GM18508 (cell line): ENCODE data around the gene SYNJ2.

ENCODE experiments used
- ATAC-seq: cut with Tn5 transposase; IDR thresholded peaks from one replicate; pipeline ENCODE4 v1.9.1; 2021; ENCODE audit warnings: moderate number of reproducible peaks; ENCODE audit not compliant: insufficient read depth, unreplicated experiment

SYNJ2 gene

DNA sequence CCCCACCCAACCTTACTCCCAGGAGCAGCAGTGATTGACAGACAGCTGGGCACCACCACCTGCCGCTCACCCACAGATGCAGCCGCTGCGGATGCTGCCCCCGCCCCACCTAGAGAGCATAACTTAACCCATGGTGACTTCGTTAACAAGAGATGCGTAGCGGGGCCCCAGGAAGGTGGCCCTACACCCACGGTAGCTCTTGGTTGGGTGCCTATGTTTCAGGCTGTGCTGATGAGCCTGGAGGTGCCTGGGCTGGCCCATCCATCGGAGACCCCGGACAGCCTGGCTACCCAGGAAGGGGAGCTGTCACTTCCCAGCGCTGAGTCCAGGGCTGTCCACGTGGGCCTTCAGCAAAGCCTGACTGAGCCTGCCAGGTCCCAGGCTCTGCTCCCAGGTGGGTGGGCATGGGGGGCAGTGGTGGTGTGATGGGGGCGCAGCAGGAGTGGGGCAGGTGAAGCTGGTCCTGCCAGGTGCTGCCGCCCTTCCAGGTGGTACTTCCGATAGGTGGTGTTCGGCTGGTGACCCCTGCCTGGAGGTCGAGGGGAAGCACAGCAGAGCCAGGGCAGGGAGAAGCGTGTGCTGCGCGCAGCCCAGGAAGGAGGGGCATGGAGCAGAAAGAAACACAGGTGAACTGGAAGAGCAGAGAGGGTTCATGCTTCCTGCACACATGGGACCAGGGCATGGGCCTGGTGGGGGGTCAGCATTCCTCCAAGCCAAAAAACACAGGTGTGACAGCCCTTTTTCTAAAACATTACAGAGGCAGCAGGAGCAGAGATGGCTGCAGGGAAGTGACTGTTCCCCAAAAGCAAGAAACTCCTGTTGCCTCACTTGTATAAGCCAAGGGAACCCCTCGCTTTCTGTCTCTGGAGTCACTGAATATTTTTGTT lies 56.9 kb downstream of the SYNJ2 start:
- ATAC-seq, result no peak

DNA sequence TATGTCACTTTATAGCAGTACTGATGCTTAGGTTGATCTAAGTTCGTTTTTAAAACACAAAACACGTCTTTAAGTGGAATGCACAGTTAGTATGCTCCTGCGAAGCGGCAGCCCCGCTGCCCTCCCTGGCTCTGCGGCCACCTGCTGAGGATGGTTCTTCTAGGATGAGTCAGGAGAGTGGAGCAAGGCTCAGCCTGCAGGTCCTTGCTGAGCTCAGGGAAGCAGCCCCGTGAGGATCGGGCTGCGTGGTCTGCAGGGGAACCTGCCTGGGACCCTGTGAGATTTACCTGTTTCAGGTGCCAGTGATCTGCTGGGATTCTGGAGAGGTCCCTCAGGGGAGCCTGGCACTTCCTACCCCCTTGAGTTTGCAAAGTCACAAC lies 57.5 kb downstream of the SYNJ2 start:
- ATAC-seq, result no peak

DNA sequence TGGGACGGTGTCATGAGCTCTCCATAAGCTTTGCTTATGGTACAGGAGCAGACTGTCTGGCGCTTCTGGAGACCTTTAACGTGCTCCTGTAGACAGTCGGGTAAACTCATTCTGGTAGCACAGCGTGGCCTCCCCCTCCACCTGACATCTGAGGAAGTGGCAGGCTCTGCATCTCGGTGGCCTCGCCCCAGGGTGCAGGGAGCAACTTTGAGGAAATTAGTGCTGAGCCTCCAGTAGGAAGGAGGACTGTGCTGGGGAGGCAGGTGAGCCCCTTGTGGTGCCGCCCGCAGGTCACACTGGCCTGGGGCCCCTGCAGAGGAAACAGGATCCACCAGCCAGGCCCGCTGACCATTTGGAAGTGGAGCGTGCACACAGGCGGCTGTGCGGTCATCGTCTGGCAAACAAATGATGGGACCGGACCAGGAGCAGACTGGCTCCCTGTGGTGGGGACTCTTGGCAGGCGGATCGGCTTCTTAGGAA lies 57.9 kb downstream of the SYNJ2 start:
- ATAC-seq, result no peak

DNA sequence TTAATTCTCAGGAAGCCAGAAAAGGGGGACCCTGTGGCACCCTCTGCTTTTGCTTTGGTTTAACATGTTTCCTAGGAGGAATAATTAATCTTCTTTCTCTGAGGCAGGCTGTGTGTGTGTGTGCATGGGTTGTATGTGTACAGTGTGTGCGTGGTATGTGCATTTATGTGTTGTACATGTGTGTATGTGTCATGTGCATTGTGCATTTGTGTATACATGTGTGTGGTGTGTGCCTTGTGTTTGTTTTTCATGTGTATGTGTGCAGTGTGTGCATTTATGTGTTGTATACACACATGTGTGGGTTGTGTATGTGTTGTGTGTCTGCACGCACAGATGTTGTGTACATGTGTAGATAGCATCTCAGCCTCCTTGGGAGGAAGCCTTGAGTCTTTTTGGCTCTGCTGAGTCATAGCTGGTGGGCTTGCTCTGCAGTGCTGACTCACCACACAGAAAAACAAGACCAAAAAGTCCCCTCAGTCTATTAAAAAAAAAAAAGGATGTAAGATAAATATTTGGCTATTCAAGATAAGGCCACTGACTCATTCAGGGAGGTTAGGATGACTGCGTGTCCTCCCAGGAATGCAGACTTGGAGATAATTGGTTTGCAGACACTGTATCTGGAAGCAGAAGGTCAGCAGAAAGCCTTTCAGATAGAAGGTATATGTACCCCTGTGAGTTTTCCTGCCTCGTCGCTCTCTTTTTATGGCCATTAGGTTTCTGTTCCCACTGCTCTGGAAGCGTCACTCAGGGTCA lies 58.6 kb downstream of the SYNJ2 start:
- no peak for ATAC-seq

DNA sequence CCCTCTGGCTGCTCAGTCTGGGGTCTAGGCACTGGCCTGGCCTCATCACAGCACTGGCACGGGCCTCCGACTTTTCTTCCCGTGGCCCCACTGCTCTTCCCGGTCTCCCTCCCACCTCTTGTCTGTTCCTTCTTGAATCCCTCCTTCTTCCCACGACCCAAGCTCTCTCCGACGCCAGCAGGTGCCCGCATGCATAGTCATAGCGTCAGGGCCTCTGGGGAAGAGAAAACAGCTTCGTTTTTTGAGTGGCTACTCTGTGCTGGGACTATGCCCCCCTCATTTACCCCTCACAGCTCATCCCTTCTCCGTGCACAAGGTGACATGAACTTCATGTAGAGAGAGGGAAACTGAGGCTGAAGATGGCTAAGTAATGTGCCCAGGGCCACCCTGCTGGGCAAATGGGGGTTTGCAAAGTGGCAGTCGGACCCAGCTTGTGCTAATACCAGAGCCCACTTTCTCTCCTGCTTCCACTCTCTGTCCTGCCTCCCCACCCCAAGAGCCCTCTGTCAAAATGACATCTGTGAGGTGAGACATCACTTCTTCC lies 59.2 kb downstream of the SYNJ2 start:
- ATAC-seq, result no peak

DNA sequence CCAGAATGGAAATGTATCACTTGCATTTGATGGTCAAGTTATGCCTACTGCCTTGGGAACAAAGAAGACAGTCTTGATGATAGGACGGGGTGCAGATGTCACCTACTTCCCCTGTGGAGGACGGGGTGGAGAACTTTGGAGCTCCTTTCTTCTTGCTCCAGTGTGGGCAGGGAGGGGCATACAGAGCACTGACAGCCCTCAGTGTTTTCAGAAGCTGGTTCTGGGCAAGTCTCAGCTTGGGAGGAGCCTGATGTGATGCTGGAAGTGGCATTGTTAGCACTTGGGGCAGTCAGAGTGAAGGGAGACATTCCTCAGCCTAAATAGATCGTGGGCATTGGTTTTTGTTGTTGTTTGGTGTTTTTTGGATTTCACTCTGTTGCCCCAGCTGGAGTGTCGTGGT lies 59.7 kb downstream of the SYNJ2 start:
- ATAC-seq, result no peak

DNA sequence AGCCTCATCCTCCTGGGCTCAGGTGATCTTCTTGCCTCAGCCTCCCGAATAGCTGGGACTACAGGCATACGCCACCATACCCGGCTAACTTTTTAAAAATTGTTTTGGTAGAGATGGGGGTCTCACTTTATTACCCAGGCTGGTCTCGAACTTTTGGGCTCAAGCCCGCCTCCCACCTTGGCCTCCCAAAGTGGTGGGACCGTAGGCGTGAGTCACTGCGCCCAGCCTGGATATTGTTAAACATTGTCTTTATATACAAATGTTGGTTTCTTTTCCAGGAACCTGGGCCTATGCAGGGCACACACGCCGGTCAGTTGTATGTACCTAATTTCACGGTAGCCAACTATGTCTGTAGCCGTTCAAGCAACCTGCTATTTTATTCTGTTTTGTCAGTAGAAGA lies 60.1 kb downstream of the SYNJ2 start:
- no peak for ATAC-seq

DNA sequence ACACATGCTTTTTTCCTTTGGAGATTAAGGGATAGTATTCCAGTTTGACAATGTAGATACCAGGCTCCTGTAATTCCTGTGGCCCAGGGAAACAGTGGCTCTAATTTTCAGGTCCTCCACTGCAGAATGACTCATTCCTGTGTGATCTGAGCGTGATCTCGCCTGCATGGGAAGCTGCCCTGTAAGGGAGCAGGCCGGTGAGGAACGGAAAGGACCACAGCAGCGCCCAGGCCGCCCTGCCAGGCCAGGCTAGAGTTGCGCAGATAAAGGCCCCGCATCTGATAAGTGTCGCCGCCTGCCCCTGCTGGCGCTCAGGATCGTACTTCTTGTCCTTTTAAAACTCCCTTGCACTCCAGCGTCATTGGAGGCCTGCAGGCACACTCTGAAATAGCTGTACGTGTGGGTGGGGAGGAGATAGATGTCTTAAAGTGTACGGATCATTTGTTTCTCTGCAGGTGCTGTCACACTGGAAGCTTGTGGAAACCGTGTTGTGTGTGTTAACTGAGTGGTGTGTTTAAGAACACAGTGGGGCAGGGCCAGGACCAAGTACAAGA lies 60.7 kb downstream of the SYNJ2 start:
- ATAC-seq, result no peak

DNA sequence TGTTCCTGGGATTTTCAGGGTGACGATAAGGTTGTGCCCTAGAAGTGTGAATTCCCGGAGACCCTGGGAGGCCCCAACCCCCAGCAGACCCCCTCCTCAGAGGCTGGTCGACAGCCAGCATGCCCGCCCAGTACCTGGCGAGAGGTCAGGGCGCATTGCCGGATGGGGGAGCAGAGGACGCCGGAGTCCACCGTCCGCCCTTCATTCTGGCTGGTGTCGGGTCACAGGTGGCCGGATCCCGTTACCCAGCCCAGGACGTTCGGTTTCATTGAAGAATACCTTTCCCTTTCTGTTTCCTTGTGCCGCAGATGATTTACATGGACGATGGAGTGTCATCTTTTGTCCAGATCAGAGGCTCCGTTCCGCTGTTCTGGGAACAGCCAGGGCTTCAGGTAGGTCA lies 61.3 kb downstream of the SYNJ2 start:
- ATAC-seq, result no peak

DNA sequence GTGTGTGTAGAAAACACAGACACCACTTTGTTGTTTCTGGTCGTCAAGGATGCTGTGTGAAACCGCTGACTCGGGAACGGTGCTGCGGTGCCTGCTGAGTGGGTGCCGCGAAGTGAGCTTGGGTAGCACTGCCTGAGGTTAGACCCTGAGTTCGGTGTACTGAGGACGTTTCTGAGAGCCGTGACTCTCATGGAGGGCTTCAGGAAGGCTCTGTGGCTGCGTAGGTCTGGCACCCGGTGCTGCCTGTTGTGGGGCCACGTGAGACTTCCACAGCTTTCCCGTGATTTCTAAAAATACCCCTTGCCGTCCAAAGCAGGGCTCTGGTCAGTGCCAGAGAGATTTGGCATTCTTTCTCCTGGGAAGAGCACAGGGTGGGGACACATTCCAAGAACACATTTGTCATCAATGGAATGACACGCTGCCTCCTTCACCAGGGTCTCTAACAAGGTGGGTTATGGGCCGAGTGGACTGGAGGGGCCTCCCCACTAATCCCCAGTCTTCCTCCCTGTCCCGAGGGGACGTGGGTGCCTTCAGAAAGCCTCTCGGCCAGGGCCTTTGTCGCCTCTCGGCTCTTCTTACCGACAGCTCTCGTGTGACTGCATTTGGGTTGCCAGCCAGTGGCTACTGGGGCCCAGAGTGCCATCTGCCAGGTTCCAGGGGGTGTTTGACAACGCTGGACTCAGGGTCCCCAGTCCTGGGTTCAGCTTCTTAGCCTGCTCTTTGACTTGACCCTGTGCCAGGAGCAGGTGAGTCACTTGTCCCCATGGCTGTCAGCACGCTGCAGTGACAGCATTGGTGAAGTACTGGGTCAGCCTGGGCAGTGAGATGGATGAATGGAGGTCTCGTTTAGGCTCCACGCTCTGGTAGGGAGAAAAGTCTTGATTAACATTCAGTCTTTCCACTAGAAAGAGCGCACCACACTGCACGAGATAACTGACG lies 62.2 kb downstream of the SYNJ2 start:
- ATAC-seq, result no peak

DNA sequence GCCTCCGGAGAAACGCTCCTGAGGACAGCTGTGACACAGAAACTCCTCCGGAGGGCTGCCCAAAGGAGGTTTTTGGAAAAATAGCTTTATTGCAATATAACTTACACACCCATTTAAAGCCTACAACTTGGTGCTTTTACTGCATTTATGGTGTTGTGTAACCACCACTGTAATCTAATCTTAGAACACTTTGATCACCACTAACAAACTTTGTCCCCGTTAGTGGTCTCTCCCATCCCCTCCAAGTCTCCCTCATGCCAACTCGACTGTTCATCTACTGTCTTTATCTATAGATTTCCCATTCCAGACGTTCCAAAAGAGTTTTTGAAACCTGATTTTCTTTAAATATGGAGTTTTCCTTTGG lies 62.8 kb downstream of the SYNJ2 start:
- ATAC-seq, result no peak

DNA sequence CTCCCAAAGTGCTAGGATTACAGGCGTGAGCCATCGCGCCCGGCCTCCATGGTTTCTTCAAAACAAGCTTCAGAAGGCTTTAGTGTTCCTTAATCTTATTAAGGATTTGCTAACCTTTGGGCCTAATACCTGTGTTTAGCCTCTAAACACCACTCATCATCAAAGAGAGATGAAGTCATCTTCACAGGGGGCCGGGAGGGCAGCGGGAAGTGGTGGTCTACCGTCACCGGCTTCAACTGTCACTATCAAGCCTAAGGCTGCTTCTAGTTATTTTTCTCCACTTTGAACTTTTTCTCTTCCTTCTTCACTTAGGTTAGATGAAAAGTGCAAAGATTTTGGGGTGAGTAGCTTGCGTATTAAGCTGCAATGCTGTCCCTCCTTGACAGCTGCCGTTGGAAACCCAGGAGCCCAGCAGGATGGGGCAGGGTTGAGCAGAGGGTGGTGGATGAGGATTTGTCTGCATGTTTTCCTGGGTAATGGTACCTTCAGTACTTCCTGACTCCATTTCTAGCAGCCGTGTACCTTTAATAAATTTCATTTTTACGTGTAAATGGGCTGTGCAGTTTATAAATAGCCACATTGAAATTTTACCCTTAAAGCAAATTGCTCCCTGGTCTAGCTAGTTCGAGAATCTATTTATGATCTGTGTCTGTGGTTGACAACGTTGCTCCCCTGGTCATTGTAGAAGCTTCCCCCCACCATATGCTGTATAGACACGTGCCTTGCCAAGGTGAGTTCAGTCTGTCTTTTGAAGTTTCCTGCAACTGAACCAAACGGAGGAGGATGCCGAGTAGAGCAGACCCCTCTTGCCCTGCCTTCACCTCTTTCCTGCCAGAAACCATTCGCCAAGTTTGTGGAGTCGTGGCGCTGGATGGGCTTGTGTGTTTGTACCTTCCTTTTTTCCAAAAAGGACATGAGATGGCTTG lies 64.8 kb downstream of the SYNJ2 start:
- no peak for ATAC-seq

DNA sequence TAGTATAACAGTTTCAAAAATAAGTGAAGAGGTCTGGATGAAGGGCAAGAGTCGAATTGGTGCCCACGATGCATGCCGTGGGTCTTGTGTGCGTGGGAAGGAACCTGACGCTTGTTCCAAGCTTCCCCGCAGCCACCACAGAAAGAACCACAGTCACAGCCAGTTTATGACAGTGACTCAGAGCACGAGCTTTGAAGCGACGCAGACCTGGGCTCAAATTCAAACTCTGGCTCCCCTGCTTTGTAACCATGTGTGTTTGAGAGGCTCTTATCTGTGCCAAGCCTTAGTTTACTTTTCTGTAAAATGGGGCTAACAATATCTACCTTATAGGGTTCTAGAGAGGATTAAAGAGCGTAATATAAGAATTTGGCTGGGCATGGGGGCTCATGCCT lies 65.5 kb downstream of the SYNJ2 start:
- no peak for ATAC-seq

DNA sequence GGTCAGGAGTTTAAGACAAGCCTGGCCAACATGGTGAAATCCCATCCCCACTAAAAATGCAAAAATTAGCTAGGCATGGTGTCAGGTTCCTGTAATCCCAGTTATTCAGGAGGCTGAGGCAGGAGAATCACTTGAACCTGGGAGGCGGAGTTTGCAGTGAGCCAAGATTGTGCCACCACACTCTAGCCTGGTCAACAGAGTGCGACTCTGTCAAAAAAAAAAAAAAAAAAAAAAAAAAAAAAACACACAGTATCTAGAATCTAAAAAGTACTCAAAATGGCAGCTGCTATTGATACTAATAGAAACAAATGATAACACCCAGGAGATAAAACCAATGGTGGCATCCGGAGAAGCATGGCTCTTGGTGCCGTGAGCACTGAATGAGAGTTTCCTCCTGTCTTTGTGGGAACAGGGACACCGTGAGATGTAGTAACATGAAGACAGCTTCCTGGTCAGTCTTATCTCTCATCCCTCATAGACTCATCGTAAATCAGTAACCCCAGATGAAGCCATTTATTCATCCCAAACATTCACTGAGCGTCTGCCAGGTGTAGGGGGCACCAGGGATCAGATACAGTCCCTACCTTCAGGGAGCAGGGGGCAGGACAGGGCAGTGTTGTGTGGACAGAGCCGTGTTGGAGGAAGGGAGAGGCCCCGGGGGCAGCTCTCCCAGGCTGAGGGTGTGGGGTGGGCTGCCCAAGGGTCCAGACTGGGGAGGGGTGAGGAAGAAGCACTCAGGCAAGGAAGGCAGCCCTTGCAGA lies 66.1 kb downstream of the SYNJ2 start:
- no peak for ATAC-seq

DNA sequence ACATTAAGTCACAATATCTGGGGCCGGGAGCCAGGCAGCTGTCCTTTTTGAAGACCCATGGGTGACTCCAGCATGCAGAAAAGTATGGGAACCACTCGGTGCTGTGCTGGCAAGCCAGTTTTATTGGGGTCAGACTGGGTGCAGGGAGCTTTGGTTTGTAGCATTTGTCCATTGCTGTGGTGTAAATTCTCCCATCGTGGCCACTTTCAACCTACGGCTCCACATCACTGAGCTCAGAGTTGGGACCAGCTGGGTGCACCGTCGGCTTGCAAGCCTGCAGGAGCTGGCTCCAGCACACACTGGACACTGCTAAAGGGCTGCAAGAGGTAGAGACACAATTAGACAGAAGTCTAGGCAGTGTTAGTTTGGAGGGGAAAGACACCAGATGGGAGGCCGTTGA lies 66.9 kb downstream of the SYNJ2 start:
- no peak for ATAC-seq

DNA sequence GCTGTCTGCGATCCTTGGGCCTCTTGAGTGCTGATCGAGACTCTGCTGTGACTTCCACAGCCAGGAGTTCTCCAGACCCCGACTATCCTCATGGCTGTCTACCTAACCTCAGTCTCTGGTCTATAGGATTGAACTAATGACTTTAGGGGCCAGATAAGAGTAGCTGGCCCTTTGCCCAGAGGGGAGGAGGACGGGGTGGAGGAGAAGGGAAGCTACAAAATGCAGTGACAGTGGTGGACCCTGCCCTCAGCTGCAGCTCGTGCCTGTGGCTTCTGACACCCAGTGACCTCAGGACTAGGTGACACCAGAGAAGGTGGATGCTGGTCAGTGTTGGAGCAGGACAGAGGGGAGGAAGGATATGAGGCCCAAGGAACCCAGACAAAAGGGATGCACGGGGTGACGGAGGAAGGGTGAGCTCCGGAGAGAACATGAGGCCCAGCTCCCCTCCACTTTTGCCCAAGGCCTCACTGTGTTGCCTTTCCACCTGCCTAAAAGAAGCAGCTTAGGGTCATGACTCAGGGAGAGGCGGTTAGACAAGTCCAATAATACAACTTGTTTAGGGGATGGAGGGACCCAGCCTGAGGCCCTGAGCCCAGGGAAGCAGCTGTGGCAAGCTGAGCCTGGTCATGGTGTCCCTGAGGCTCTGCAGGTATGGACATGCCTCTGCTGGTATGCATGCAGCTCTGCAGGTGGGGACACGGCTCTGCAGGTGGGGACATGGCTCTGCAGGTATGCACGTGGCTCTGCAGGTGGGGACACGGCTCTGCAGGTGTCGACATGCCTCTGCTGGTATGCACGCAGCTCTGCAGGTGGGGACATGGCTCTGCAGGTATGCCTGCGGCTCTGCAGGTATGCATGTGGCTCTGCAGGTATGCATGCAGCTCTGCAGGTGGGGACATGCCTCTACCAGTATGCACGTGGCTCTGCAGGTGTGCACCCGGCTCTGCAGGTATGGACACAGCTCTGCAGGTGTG lies 67.7 kb downstream of the SYNJ2 start:
- ATAC-seq, result no peak

DNA sequence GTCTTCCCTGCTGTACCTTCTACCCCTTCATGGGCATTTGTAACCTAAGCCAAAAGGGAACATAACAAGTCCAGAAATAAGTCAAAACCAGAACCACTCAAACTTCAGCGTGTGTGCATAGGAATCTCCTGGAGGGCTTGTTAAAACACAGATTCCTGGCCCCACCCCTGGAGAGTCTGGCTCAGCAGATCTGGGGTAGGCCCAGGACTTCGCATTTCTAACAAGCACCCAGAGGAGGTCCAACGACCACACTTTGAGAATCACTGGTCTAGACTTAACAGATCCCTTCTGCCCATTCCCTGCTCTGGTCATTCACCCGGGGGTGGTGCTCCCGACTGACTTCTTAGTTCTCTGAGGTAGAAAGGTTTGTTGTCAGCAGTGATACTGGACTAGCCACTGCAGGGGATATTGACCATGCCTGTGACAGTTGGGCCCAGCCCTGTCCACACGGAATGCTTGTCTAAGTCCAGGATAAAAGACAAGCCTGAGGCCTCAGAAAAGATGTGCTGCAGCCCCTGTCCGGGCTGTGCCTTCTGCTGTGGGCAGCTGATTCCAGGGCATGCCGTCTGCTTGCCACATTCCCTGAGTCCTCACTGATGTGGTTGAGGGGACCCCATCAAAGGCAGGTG lies 68.6 kb downstream of the SYNJ2 start:
- no peak for ATAC-seq
